ENCODE data around the gene HMG20A. TPM values are rescaled to one million over a fixed set of nuclear protein-coding genes. Genes with fewer than 3 reads are reported as not detected.

The HMG20A gene
- total and polyA plus RNA-seq, 2 of the 13 experiments (the other 11 are each of a cell fraction or from before 2014, with no cell fraction given) = 28.0 to 35.2 TPM

- H3K79me2 ChIP-seq (ENCODE audit: insufficient read depth, low read length) = no peaks in the 10 kb centered on the region
- WGBS (ENCODE audit: low lambda C conversion rate) = 87% methylated on average over 7 of the region's 7 CpGs
- CTCF ChIA-PET (ENCODE audit: low intra/inter-chr PET ratio, low total read pairs) = no interaction called here
- DNase-seq (ENCODE audit: low spot score) = no peak
- intact Hi-C loops (cut with micrococcal nuclease; ENCODE audit: unreplicated experiment) = no loop called here
- no peak overlapping the region for H3K4me2 ChIP-seq (ENCODE audit: low read depth, low read length)
- H3K27ac ChIP-seq (ENCODE audit: extremely low read length, insufficient read depth, low read length) = no peak overlapping the region
- no peak for ATAC-seq
- no peak for FAIRE-seq
- H3K9ac ChIP-seq (ENCODE audit: insufficient read depth, low read depth, low read length) = no peak overlapping the region
- BruUV-seq (replicated peaks) = no TSS peak
- peaks cover 27% of the 10 kb centered on the region for H3K4me1 ChIP-seq (ENCODE audit: insufficient read depth, low read length)
- H4K20me1 ChIP-seq (ENCODE audit: insufficient read depth, low read length) = no peaks in the 10 kb centered on the region
- POLR2A ChIA-PET = no interaction called here
- no peak overlapping the region for H2AFZ ChIP-seq (ENCODE audit: low read length)
- H3K9me3 ChIP-seq (ENCODE audit: low read length) = no peaks in the 10 kb centered on the region
- in situ Hi-C loops (cut with HindIII; ENCODE audit: extremely low pct_ligation_motif_present, low pct_unique_long_range_greater_than_20kb) = loop anchor here (5.0 kb wide), 1 partner anchor 378 kb away; no protein-coding TSS in a partner anchor
- no peaks in the 10 kb centered on the region for H3K27me3 ChIP-seq (ENCODE audit: control insufficient read depth in 1 of 2, insufficient read depth in 2 of 2, low read length in 2 of 2)
- no peak overlapping the region for H3K4me3 ChIP-seq (replicated peaks in 1 of 3; ENCODE audit: insufficient read depth in 1 of 3, low read depth in 2 of 3, low read length in 3 of 3)
- H3K36me3 ChIP-seq (replicated peaks in 1 of 2; ENCODE audit: control insufficient read depth in 1 of 2, insufficient read depth in 2 of 2, low read length in 2 of 2) = no peaks in the 10 kb centered on the region
- TF ChIP-seq GMEB2 (CRISPR knock-in tag; IDR thresholded peaks at IDR 0.05; ENCODE audit: low read depth) (no peak), ZNF503 (CRISPR knock-in tag; IDR thresholded peaks at IDR 0.05) (no peak), ZFP90 (CRISPR knock-in tag; IDR thresholded peaks at IDR 0.05; ENCODE audit: borderline replicate concordance) (no peak), MTA3 (CRISPR knock-in tag; IDR thresholded peaks at IDR 0.05) (no peak), MED13 (CRISPR knock-in tag; IDR thresholded peaks at IDR 0.05) (no peak), ZNF501 (CRISPR knock-in tag; IDR thresholded peaks at IDR 0.05) (no peak), ZEB1 (IDR thresholded peaks at IDR 0.05; ENCODE audit: insufficient replicate concordance, low read depth) (no peak), REST (IDR thresholded peaks at IDR 0.05; ENCODE audit: borderline replicate concordance in 1 of 2, low read depth in 1 of 2, low read length in 2 of 2) (no peak), MXD4 (CRISPR knock-in tag; IDR thresholded peaks at IDR 0.05) (no peak), NR2F2 (IDR thresholded peaks at IDR 0.05; ENCODE audit: borderline replicate concordance, low read depth) (no peak), ZNF446 (CRISPR knock-in tag; IDR thresholded peaks at IDR 0.05) (no peak), ZNF777 (CRISPR knock-in tag; IDR thresholded peaks at IDR 0.05) (no peak), ZIK1 (CRISPR knock-in tag; IDR thresholded peaks at IDR 0.05; ENCODE audit: borderline replicate concordance, low read depth) (no peak)
- TF ChIP-seq, protein P1, sequence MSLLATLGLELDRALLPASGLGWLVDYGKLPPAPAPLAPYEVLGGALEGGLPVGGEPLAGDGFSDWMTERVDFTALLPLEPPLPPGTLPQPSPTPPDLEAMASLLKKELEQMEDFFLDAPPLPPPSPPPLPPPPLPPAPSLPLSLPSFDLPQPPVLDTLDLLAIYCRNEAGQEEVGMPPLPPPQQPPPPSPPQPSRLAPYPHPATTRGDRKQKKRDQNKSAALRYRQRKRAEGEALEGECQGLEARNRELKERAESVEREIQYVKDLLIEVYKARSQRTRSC (CRISPR knock-in tag; IDR thresholded peaks at IDR 0.05; ENCODE audit: low read depth) = no peak
- TF ChIP-seq, protein P2, sequence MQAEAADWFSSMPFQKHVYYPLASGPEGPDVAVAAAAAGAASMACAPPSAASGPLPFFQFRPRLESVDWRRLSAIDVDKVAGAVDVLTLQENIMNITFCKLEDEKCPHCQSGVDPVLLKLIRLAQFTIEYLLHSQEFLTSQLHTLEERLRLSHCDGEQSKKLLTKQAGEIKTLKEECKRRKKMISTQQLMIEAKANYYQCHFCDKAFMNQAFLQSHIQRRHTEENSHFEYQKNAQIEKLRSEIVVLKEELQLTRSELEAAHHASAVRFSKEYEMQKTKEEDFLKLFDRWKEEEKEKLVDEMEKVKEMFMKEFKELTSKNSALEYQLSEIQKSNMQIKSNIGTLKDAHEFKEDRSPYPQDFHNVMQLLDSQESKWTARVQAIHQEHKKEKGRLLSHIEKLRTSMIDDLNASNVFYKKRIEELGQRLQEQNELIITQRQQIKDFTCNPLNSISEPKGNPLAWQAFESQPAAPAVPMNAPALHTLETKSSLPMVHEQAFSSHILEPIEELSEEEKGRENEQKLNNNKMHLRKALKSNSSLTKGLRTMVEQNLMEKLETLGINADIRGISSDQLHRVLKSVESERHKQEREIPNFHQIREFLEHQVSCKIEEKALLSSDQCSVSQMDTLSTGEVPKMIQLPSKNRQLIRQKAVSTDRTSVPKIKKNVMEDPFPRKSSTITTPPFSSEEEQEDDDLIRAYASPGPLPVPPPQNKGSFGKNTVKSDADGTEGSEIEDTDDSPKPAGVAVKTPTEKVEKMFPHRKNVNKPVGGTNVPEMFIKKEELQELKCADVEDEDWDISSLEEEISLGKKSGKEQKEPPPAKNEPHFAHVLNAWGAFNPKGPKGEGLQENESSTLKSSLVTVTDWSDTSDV (CRISPR knock-in tag; IDR thresholded peaks at IDR 0.05) = no peak
These were observed 74.3 kb downstream of the HMG20A start for GRCh38 chr15:77494964-77495363.

Measured in HepG2 (cell line).